GM21367 (cell line): Measurements from ENCODE around the gene TBCC.

Experiments used
- ATAC-seq: cut with Tn5 transposase; IDR thresholded peaks from one replicate; pipeline ENCODE4 v1.9.1; 2021; ENCODE audit not compliant: unreplicated experiment

Gene TBCC

GRCh38 chr6:42696526-42697267 is 49.2 kb downstream of the TBCC start:
- ATAC-seq = no peak

- ATAC-seq = no peak
Measured at GRCh38 chr6:42694586-42694985, 51.3 kb downstream of the TBCC start.
